Measurements from ENCODE around the gene SPEG. TPM values are rescaled to one million over a fixed set of nuclear protein-coding genes. Genes with fewer than 3 reads are reported as not detected.

SPEG gene
- total and polyA plus RNA-seq, 7 donors = 6.0 to 321 (median 123) TPM

GRCh38 chr2:219519526-219519916, 84.9 kb downstream of the SPEG start:
- Histone ChIP-seq H3K4me1 (peaks cover 0 to 31% (median 27%) of the 10 kb centered on the region in 4 donors), H3K4me3 (no peak overlapping the region), H3K36me3 (no peaks in the 10 kb centered on the region), H3K27ac (no peak overlapping the region), H3K27me3 (peaks cover 0 to 23% (median 0%) of the 10 kb centered on the region in 3 donors), H3K9me3 (no peaks in the 10 kb centered on the region)
- 77 to 83% methylated on average over 9 of the region's 9 CpGs for WGBS, 2 donors
- intact Hi-C loops (cut with DNase I) = no loop called here
- no peak for DNase-seq
- TF ChIP-seq EP300 (IDR thresholded peaks at IDR 0.05) (no peak), CTCF (IDR thresholded peaks at IDR 0.05) (no peak), POLR2AphosphoS5 (IDR thresholded peaks at IDR 0.05) (no peak), POLR2A (IDR thresholded peaks at IDR 0.05) (no peak)

- no peak for TF ChIP-seq CTCF (IDR thresholded peaks at IDR 0.05)
- Histone ChIP-seq H3K27me3 (peaks cover 0 to 17% (median 0%) of the 10 kb centered on the region in 3 donors), H3K4me3 (no peak overlapping the region), H3K36me3 (no peaks in the 10 kb centered on the region), H3K9me3 (no peaks in the 10 kb centered on the region), H3K27ac (no peak overlapping the region), H3K4me1 (peaks cover 0 to 31% (median 27%) of the 10 kb centered on the region in 4 donors)
- 54 to 74% methylated on average over 8 of the region's 8 CpGs for WGBS, 2 donors
- intact Hi-C loops (cut with DNase I) = no loop called here
- DNase-seq = no peak
Measured at GRCh38 chr2:219520079-219520478, 85.4 kb downstream of the SPEG start.

- no peaks in the 10 kb centered on the region for H3K9me3 ChIP-seq
- DNase-seq = no peak
- no peak overlapping the region for H3K4me3 ChIP-seq
- no peak for TF ChIP-seq POLR2AphosphoS5 (IDR thresholded peaks at IDR 0.05)
- peak; percentile 60 to 82 (median 70) for TF ChIP-seq CTCF (IDR thresholded peaks at IDR 0.05)
- no peak for TF ChIP-seq POLR2A (IDR thresholded peaks at IDR 0.05)
- TF ChIP-seq EP300 (IDR thresholded peaks at IDR 0.05) = no peak
- no peaks in the 10 kb centered on the region for H3K36me3 ChIP-seq
- intact Hi-C loops (cut with DNase I) = no loop called here
- 6 to 16% methylated on average over 14 of the region's 14 CpGs for WGBS, 2 donors
- peak overlapping the region; percentile 81 to 88 (median 83) for H3K27ac ChIP-seq
- H3K4me1 ChIP-seq = peaks cover 0 to 31% (median 27%) of the 10 kb centered on the region in 4 donors
- peaks cover 0 to 17% (median 0%) of the 10 kb centered on the region in 3 donors for H3K27me3 ChIP-seq
Measured at GRCh38 chr2:219521066-219521880, 86.6 kb downstream of the SPEG start.

- Histone ChIP-seq H3K27me3 (peaks cover 0 to 17% (median 0%) of the 10 kb centered on the region in 3 donors), H3K4me1 (peaks cover 0 to 31% (median 27%) of the 10 kb centered on the region in 4 donors), H3K4me3 (peak overlapping the region; percentile 18 to 49 (median 43)), H3K27ac (peak overlapping the region; percentile 81 to 88 (median 83)), H3K9me3 (no peaks in the 10 kb centered on the region), H3K36me3 (no peaks in the 10 kb centered on the region)
- peak in 1 of 4 experiments; percentile 4 for TF ChIP-seq CTCF (IDR thresholded peaks at IDR 0.05)
- TF ChIP-seq POLR2AphosphoS5 (IDR thresholded peaks at IDR 0.05) = peak in 1 of 4 donors; percentile 34
- TF ChIP-seq EP300 (IDR thresholded peaks at IDR 0.05) = no peak
- DNase-seq = peak; percentile 80
- 3% methylated on average over 70 of the region's 70 CpGs for WGBS, 2 donors
- intact Hi-C loops (cut with DNase I) = loop anchor here (2.0 kb wide), 1 partner anchor 118 kb away; no protein-coding TSS in a partner anchor
Measured at GRCh38 chr2:219522111-219523030, 87.7 kb downstream of the SPEG start.

All from sigmoid colon (tissue), 7 donors.